ENCODE measurements around the gene CTIF. TPM values are rescaled to one million over a fixed set of nuclear protein-coding genes. Genes with fewer than 3 reads are reported as not detected.

CTIF gene
- total and polyA plus RNA-seq, 2 experiments from 2014 or later, result 8.6 to 14.4 TPM

DNA sequence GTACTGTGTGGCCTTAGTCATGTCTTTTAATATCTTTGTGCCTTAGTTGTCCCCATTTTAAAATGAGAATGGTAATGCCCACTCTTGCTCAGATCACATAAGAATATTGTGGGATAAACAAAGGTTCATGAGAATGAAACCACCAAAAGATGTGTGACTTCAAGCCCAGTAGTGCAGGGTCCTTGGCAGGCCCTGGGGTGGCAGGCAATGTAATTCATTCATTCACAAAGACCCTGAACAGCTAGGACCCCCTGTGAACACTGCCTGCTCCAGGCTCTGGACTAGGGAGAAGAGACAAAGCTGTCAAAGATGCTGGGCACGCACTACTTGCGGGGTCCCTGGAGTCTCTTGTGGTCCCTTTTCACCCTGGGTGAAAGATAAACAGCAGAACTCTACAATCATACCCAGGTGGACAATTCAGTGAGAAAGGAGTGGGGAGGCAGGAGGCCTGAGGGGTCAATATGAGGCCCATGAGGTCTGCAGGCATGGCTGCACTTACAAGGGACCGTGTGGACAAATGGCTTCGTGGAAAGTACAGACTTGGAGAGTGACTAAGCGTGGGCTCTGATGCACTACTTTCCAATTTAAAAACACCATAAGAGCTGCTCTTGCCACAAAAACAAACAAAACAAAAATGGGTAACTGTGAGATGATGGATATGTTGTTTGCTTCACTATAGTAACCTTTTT lies 275.8 kb downstream of the CTIF start:
- no peaks in the 10 kb centered on the region for H3K9me3 Mint-ChIP-seq
- H3K36me3 Mint-ChIP-seq (ENCODE audit: low read depth), result no peaks in the 10 kb centered on the region; the same call in 2 of the 3 replicates
- H3K4me3 ChIP-seq, result no peak overlapping the region
- no peak overlapping the region for H3K4me3 Mint-ChIP-seq
- H4K20me1 ChIP-seq (replicated peaks; ENCODE audit: insufficient read depth), result no peaks in the 10 kb centered on the region; the same call in 1 of the 2 replicates
- H3K27me3 ChIP-seq (ENCODE audit: insufficient read depth), result no peaks in the 10 kb centered on the region
- H2AFZ ChIP-seq, result no peak overlapping the region
- H3K27ac Mint-ChIP-seq, result no peak overlapping the region
- no peaks in the 10 kb centered on the region for H3K9me2 ChIP-seq (ENCODE audit: insufficient read depth)
- H3F3A ChIP-seq (replicated peaks; ENCODE audit: low read depth), result no peaks in the 10 kb centered on the region
- ATAC-seq (no peak), DNase-seq (ENCODE audit: low spot score) (no peak)
- H3K4me2 ChIP-seq, result no peak overlapping the region
- H3K79me2 ChIP-seq (replicated peaks; ENCODE audit: insufficient read depth), result no peaks in the 10 kb centered on the region
- H3K36me3 ChIP-seq (ENCODE audit: insufficient read depth), result no peaks in the 10 kb centered on the region
- H3K4me1 ChIP-seq (ENCODE audit: insufficient read depth), result no peaks in the 10 kb centered on the region
- H3K27ac ChIP-seq (ENCODE audit: low read depth), result no peak overlapping the region
- TF ChIP-seq NANOG (IDR thresholded peaks at IDR 0.05; ENCODE audit: borderline replicate concordance), result no peak
- no peak for TF ChIP-seq CTCF (conservative IDR thresholded peaks at IDR 0.05; ENCODE audit: low read depth in 2 of 2)
- TF ChIP-seq JUNB (IDR thresholded peaks at IDR 0.05; ENCODE audit: unreplicated experiment), result no peak
- TF ChIP-seq ZNF331 (CRISPR knock-in tag; IDR thresholded peaks at IDR 0.05; ENCODE audit: low read depth), result no peak
- TF ChIP-seq ZNF114 (CRISPR knock-in tag; IDR thresholded peaks at IDR 0.05), result no peak
- TF ChIP-seq EZH2phosphoT487 (IDR thresholded peaks at IDR 0.05; ENCODE audit: unreplicated experiment), result no peak
- no peak for TF ChIP-seq EZH2 (IDR thresholded peaks at IDR 0.05; ENCODE audit: low read depth, unreplicated experiment)
- TF ChIP-seq STAT1 (IDR thresholded peaks at IDR 0.05; ENCODE audit: unreplicated experiment), result no peak
- no peak for TF ChIP-seq POLR2AphosphoS5 (IDR thresholded peaks at IDR 0.05; ENCODE audit: low read depth)
- no peak for TF ChIP-seq CREB1 (CRISPR knock-in tag; IDR thresholded peaks at IDR 0.05; ENCODE audit: low read depth)
- no peak for TF ChIP-seq ETS1 (IDR thresholded peaks at IDR 0.05)
- TF ChIP-seq, protein P1, sequence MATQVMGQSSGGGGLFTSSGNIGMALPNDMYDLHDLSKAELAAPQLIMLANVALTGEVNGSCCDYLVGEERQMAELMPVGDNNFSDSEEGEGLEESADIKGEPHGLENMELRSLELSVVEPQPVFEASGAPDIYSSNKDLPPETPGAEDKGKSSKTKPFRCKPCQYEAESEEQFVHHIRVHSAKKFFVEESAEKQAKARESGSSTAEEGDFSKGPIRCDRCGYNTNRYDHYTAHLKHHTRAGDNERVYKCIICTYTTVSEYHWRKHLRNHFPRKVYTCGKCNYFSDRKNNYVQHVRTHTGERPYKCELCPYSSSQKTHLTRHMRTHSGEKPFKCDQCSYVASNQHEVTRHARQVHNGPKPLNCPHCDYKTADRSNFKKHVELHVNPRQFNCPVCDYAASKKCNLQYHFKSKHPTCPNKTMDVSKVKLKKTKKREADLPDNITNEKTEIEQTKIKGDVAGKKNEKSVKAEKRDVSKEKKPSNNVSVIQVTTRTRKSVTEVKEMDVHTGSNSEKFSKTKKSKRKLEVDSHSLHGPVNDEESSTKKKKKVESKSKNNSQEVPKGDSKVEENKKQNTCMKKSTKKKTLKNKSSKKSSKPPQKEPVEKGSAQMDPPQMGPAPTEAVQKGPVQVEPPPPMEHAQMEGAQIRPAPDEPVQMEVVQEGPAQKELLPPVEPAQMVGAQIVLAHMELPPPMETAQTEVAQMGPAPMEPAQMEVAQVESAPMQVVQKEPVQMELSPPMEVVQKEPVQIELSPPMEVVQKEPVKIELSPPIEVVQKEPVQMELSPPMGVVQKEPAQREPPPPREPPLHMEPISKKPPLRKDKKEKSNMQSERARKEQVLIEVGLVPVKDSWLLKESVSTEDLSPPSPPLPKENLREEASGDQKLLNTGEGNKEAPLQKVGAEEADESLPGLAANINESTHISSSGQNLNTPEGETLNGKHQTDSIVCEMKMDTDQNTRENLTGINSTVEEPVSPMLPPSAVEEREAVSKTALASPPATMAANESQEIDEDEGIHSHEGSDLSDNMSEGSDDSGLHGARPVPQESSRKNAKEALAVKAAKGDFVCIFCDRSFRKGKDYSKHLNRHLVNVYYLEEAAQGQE (IDR thresholded peaks at IDR 0.05; ENCODE audit: unreplicated experiment), result no peak
- TF ChIP-seq ZNF462 (CRISPR knock-in tag; IDR thresholded peaks at IDR 0.05), result no peak
- H3K27me3 Mint-ChIP-seq (ENCODE audit: insufficient read depth, low read depth, poor library complexity), result peaks cover 8% of the 10 kb centered on the region
- H3K4me1 Mint-ChIP-seq, result no peaks in the 10 kb centered on the region
